A172 (cell line): ENCODE measurements around the gene GCN1. TPM values are rescaled to one million over a fixed set of nuclear protein-coding genes. Genes with fewer than 3 reads are reported as not detected.

Source experiments
- DNase-seq: peaks from one replicate; pipeline ENCODE4 v3.0.0-alpha.2; 2015; ENCODE audit warnings: low spot score
- total RNA-seq: library from RNA; depleted of rRNA; stranded (reverse); fragments of >200 nt; shearing (Covaris generic); gene quantifications from 2 replicates; pipeline ENCODE4 v1.2.3, GENCODE V29; 2014

GCN1 gene
- total RNA-seq, 1 experiment from 2014 or later = 41.5 TPM

DNA sequence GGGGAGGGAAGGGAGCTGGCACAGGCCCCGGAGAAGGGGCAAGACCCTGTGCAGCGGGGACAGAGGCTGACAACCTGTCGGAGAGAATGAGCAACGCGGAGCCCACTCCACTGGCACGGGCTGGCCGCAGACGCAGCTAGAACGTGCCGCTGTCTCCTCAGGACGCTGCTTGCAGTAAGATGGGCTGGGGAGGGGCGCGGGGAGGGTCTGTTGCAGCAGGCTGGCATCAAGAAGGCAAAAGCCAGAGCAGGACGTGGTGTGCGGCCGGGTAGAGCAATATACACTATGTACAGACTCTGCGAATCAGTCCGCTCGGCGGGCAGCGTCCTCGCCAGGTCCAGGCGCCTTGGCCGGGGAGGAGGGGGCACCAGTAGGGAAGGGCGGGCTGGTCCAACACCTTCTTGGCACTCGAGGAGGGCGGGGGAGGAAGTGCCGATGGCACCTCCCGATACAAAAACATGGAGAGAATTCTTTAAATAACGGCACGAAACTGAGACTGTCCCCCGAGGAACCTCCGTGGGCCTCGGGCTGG is 97.8 kb downstream of the GCN1 start:
- no peak for DNase-seq

- DNase-seq = no peak
These were observed 98.8 kb downstream of the GCN1 start for GRCh38 chr12:120095736-120096135.

GRCh38 chr12:120095331-120095730 is 99.2 kb downstream of the GCN1 start:
- no peak for DNase-seq

DNA sequence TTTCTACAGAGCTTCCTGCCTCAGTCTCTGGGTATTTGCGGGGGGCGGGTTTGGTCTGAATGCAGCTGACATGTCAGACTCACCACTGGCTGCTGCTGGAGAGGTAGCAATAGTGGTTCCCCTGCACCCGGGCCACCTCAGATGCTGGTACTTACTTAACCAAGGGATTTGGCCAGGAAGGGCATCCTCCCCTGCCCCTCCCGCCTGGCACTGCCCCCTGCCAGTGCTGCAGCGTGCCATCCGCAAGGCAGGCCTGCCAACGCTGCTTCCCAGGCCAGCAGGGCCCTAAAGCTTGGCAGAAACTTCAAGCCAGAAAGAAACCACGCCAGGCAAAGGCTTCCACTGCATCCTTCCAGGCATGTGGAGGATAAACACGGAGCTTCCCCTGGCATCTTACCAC is 100.0 kb downstream of the GCN1 start:
- no peak for DNase-seq

DNA sequence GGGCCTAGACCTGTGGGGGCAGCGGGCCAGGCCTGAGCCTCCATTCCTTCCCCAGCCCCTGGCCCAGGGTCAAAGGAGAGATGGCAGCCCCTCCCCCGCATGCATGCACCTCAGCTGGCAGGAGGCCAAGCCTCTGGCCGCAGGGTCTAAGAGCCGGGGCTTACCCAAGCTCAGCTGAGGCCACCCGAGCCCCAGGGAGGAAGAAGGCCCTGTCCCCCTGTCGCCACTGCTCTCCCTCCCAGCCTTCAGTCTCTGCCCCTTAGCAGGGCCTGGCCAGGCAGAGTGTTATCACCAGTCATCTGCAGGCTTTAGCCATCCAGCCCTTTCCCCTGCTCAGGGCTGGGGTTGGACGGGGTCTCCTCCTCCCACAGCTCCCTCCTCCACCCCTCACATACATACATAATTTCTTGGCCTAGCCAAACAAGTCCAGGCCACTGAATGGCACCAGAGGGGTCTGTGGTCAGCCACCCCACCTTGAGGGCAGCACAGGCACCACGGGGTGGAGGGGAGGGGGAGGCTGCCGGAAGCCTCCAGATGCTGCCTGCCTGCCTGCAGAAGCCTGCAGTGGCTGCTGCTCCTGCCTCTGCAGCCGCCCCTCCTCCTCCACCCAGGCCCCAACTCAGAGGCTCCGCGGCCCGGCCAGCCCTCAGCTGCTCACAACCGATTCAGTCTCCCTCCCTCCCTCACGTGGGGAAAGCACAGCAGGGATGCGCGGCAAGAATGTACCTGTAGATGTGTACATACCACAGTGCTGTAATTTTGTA is 100.7 kb downstream of the GCN1 start:
- DNase-seq = no peak

DNA sequence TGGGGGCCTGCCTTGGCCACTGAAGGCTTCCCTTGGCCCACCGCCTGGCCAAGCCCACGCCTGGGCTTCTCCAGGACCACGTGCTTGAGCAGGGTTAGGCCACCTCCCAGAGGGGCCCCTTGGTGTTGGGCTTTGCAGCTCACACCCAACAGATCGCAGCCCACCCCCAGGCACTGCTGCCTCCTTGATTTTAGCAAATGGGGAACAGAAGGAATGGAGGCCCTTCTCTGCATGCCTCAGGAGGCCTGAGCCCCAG is 101.3 kb downstream of the GCN1 start:
- no peak for DNase-seq

DNA sequence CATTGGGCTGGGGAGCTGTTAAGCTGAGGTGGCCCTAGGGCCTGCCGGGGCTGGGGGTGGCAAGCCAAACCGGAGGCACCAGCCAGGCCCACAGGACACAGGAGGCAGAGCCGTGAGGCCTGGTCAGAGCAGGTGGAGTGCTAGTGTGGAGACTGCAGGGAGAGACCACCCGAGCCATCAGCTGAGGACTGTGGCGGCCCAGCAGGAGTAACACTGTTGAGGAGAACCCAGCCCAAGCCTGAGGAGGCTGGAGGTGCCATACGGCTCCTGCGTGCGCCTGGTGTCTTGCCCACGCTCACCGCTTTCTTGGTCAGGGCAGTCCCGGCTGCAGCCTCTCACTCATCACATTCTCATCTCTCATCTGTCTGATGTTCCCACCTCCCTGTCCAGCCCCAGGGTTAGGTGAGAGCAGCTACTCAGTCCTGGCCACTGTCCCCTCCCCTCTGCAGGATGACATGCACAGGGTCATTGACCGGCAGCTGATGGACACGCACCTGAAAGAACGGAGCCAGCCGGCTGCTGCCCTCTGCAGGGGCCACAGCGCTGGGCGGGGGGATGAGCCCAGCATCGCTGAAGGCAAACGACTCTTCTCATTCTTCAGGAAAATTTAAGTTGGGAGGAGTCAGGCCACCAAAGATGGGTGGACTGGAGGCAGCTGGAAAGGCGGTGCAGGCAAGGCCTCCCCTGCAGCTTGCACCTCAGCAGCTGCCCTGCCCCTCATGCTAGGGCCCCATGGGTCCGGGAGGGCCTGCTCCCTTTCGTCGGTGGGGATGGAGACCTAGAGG is 101.8 kb downstream of the GCN1 start:
- no peak for DNase-seq

- DNase-seq = no peak
These were observed 103.0 kb downstream of the GCN1 start for GRCh38 chr12:120091371-120092090.

DNA sequence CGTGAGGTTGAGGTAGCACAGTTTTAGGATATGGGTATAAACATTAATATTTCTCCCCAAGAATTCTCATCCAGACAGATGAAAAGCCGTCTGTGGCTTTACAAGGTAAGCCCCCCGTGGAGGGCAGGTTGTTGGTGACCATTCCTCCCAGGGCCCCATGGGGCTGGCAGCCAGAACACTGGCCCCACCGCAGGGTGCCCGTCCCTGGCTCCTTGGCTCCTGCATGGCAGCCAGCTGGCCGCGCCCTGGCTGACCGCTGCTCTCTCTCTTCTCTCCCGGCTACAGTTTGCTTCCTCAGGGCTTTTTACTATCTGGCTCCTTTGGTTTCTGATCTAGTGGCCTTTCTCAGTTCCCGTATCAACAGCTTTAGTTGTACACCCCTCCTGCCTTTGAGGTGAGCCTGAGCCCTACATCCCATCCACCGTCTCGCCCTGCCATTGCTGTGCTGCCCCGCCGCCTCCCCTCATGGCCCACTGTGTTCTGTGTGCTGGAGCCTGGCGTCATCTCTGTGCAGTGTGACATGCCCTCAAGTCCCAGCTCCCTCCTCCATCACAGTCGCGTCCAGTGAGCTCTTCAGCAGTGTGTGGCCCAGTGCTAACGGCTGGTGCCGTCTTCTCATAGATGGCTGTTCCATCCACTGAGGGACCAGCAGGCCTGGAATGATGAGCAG is 103.8 kb downstream of the GCN1 start:
- no peak for DNase-seq

DNA sequence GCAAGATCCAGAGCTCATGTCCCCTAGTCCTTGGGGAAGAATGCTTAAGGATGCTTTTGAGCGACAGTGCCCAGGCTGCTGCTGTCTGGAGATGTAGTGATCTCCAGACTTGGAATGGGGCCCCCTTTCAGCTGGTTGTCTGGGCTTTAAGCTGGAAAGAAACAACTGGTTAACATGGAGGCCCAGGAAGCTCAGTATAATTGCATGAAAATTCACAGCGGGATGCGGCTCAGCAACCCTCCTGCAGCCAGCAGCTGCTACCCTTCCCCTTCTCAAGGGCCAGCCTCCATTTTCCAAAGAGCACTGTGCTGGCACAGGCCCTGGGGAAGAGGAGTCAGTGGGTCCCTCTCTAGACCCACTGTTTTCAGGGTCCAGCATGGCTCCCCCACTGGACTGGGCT is 104.3 kb downstream of the GCN1 start:
- no peak for DNase-seq

DNA sequence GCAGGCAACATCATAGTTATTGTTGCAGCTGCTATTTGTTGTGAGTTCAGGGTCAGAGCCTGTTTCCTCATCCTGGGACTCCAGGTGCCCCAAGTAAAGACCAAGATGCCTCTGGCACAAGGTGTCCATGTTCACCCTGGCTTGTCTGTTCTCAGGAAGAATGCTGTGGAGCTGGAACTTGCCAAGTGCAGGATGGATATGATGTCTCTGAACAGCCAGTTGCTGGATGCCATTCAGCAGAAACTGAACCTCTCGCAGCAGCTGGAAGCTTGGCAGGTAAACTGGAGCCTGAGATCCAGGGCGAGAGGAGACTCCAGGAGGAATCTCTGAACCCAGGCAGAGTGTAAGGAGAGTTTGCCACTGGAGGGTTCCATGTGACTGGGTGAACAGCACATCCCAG is 104.7 kb downstream of the GCN1 start:
- no peak for DNase-seq

- no peak for DNase-seq
These were observed 105.4 kb downstream of the GCN1 start for GRCh38 chr12:120089105-120089504.

DNA sequence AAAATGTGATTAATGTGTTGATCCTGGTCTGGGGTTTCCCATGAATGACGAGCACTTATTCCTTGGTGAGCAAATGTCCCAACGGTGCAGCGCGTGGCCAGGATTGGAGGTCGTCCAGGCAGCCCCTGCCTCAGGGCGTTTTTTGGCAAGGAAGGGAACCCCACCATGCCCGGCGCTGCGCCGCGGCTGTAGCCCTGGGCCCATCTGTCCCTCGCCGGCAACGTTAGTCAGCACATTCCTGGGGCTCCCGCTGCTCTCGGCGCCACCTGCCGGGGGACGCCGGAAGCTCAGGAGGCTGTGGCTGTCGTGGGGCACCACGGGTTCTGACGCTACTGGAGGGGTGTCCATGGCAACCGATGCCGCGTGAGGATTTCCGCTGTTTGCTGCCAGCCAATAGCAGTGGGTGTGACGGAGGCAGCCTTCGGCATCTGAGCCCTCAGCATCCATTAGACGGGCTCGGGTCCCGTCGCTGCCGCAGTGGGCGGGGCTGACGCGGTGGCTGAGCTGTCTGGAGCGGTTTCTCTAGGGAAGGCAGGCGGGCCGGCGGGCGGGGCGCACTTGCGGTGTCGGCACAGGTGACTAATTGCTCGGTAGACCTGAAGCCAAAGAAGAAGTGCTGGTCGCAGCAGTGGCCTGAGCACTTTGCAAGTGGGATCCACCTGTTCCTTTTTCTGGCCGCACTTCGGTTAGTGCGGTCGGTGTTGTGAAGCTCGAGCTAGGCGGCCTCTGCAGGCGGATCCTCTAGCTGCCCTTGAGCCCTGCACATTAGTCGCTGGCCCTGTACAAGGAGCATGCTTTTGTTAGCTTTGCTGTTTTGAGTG is 107.5 kb downstream of the GCN1 start:
- peak; percentile 98 for DNase-seq

GRCh38 chr12:120085920-120086645 is 108.4 kb downstream of the GCN1 start:
- DNase-seq = no peak

GRCh38 chr12:120081641-120082040 is 112.9 kb downstream of the GCN1 start:
- no peak for DNase-seq

- peak; percentile 11 for DNase-seq
These were observed 114.8 kb downstream of the GCN1 start for GRCh38 chr12:120079411-120080400.

- DNase-seq = no peak
These were observed 115.6 kb downstream of the GCN1 start for GRCh38 chr12:120078868-120079267.

DNA sequence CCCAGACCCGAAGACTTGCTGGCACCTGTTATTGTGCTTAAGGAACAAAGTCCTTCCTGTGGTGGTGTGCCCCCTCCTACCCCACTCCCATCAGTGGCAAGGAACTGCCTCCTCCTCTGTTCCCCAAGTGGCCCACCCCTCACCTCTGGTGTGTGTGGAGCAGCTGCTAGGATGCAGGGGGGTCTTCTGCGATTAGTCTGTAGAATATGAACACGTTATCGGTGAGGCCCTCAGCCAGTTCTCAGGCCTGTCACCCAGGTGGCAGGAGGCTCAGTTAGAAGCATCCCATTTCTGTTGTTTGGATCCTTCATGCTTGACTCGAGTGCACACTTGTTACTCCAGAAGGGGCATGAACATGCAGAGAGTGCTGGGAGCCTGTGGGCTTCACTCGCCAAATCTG is 117.3 kb downstream of the GCN1 start:
- DNase-seq = no peak
